CD8-positive, alpha-beta memory T cell (primary cell): ENCODE data around the gene MINAR2. TPM values are rescaled to one million over a fixed set of nuclear protein-coding genes. Genes with fewer than 3 reads are reported as not detected.

Source experiments
- CTCF ChIA-PET: fragments of 350-600 bp; sonication (Branson Sonifier 250); formaldehyde crosslinking; loops from one replicate; lab custom pipeline; 2021; ENCODE audit warnings: antibody characterized with exemption; lab: Charles Lee
- POLR2A ChIA-PET: fragments of 350-600 bp; sonication (Branson Sonifier 250); formaldehyde crosslinking; loops from one replicate; lab custom pipeline; 2021; ENCODE audit warnings: antibody characterized with exemption; lab: Charles Lee
- DNase-seq, 5 donors: peaks; one replicate each; pipeline versions ENCODE4 v3.0.0 to v3.0.0-alpha.2; 2020 to 2022; ENCODE audit warnings: mixed read lengths in 1 of 5
- H3K27ac ChIP-seq: one replicate; pipeline ENCODE4 v1.7.0; 2013; ENCODE audit warnings: low read depth, mild to moderate bottlenecking, low read length, moderate library complexity
- H3K27me3 ChIP-seq: 2 replicates; pipeline ENCODE4 v1.7.0; 2013; ENCODE audit warnings: low read length, mild to moderate bottlenecking; ENCODE audit not compliant: insufficient read depth, poor library complexity, severe bottlenecking
- H3K36me3 ChIP-seq: 2 replicates; pipeline ENCODE4 v1.7.0; 2013; ENCODE audit warnings: mild to moderate bottlenecking, low read length, moderate library complexity; ENCODE audit not compliant: insufficient read depth
- H3K4me1 ChIP-seq: 2 replicates; pipeline ENCODE4 v1.7.0; 2013; ENCODE audit warnings: mild to moderate bottlenecking, low read length, moderate library complexity; ENCODE audit not compliant: insufficient read depth
- H3K4me3 ChIP-seq: 2 replicates; pipeline ENCODE4 v1.7.0; 2013; ENCODE audit warnings: mild to moderate bottlenecking, low read length
- H3K9me3 ChIP-seq: 2 replicates; pipeline ENCODE4 v1.7.0; 2013; ENCODE audit warnings: mild to moderate bottlenecking, low read length
- H3K27ac Mint-ChIP-seq, 8 donors: one replicate each; pipeline ENCODE4 v1.8.0; 2020 to 2021; ENCODE audit warnings: mixed read lengths in 8 of 8, mild to moderate bottlenecking in 6 of 8, inconsistent platforms in 3 of 8, moderate library complexity in 3 of 8
- H3K27me3 Mint-ChIP-seq, 2 donors: one replicate each; pipeline ENCODE4 v1.8.0; 2020 to 2021; ENCODE audit warnings: mixed read lengths in 2 of 2, mild to moderate bottlenecking in 1 of 2, moderate library complexity in 1 of 2
- H3K36me3 Mint-ChIP-seq, 3 donors: one replicate each; pipeline ENCODE4 v1.8.0; 2020 to 2021; ENCODE audit warnings: mixed read lengths in 3 of 3, inconsistent platforms in 1 of 3, mild to moderate bottlenecking in 1 of 3
- H3K4me1 Mint-ChIP-seq, 3 donors: one replicate each; pipeline ENCODE4 v1.8.0; 2020 to 2021; ENCODE audit warnings: mixed read lengths in 3 of 3, inconsistent platforms in 1 of 3, mild to moderate bottlenecking in 1 of 3
- H3K4me3 Mint-ChIP-seq, 7 donors: one replicate each; pipeline ENCODE4 v1.8.0; 2020 to 2021; ENCODE audit warnings: mixed read lengths in 7 of 7, mild to moderate bottlenecking in 6 of 7, moderate library complexity in 4 of 7, inconsistent platforms in 2 of 7
- H3K9me3 Mint-ChIP-seq, 5 donors: one replicate each; pipeline ENCODE4 v1.8.0; 2020 to 2022; ENCODE audit warnings: mixed read lengths in 5 of 5, mild to moderate bottlenecking in 3 of 5, moderate library complexity in 2 of 5, inconsistent platforms in 1 of 5
- polyA plus RNA-seq: library from polyadenylated mRNA; unstranded; fragments of 300-500 nt; fragmentation: Illumina TruSeq; gene quantifications from one replicate; pipeline ENCODE4 v1.2.3, GENCODE V29; 2021
- total RNA-seq, 2 experiments: library from RNA; stranded (reverse); gene quantifications; one replicate each; pipeline ENCODE4 v1.2.3, GENCODE V29; 2021

Gene MINAR2
- total and polyA plus RNA-seq, 3 experiments from 2014 or later: not detected

GRCh38 chr5:129766798-129767197, 18.9 kb downstream of the MINAR2 start:
- Mint-ChIP-seq H3K27me3 (peaks cover 0 to 2% of the 10 kb centered on the region in 2 donors), H3K4me3 (no peak overlapping the region), H3K27ac (no peak overlapping the region), H3K4me1 (peaks cover 6 to 11% (median 6%) of the 10 kb centered on the region in 3 donors), H3K36me3 (no peaks in the 10 kb centered on the region), H3K9me3 (no peaks in the 10 kb centered on the region)
- no peak overlapping the region for H3K27ac ChIP-seq
- POLR2A ChIA-PET: no interaction called here
- no peaks in the 10 kb centered on the region for H3K27me3 ChIP-seq
- H3K4me3 ChIP-seq: no peak overlapping the region
- CTCF ChIA-PET: interaction anchor here (0.7 to 1.2 kb wide), 2 partner anchors 8 to 858 kb away, joined by 3 read pairs; no protein-coding TSS in a partner anchor
- H3K4me1 ChIP-seq: no peaks in the 10 kb centered on the region
- no peaks in the 10 kb centered on the region for H3K9me3 ChIP-seq
- no peak for DNase-seq
- H3K36me3 ChIP-seq: no peaks in the 10 kb centered on the region

GRCh38 chr5:129767927-129768380, 20.1 kb downstream of the MINAR2 start:
- Histone ChIP-seq H3K27ac (no peak overlapping the region), H3K4me3 (no peak overlapping the region), H3K4me1 (no peaks in the 10 kb centered on the region), H3K9me3 (no peaks in the 10 kb centered on the region), H3K27me3 (no peaks in the 10 kb centered on the region), H3K36me3 (no peaks in the 10 kb centered on the region)
- Mint-ChIP-seq H3K27ac (no peak overlapping the region), H3K36me3 (no peaks in the 10 kb centered on the region), H3K4me3 (no peak overlapping the region), H3K27me3 (peaks cover 0 to 2% of the 10 kb centered on the region in 2 donors), H3K4me1 (peaks cover 6 to 11% (median 6%) of the 10 kb centered on the region in 3 donors), H3K9me3 (no peaks in the 10 kb centered on the region)
- ChIA-PET CTCF (interaction anchor here (0.5 to 1.6 kb wide), 3 partner anchors 9 to 1161 kb away, joined by 3 read pairs; no protein-coding TSS in a partner anchor), POLR2A (no interaction called here)
- DNase-seq: peak in 4 of 5 donors; percentile 21 to 57 (median 34)

GRCh38 chr5:129768735-129769134, 20.8 kb downstream of the MINAR2 start:
- no peak overlapping the region for H3K27ac ChIP-seq
- CTCF ChIA-PET: interaction anchor here (0.8 to 1.6 kb wide), 2 partner anchors 9 kb away, joined by 3 read pairs; no protein-coding TSS in a partner anchor
- no peak overlapping the region for H3K27ac Mint-ChIP-seq
- no peaks in the 10 kb centered on the region for H3K9me3 ChIP-seq
- no peak overlapping the region for H3K4me3 ChIP-seq
- H3K27me3 Mint-ChIP-seq: peaks cover 0 to 2% of the 10 kb centered on the region in 2 donors
- H3K4me1 ChIP-seq: no peaks in the 10 kb centered on the region
- no peaks in the 10 kb centered on the region for H3K36me3 Mint-ChIP-seq
- POLR2A ChIA-PET: no interaction called here
- H3K4me3 Mint-ChIP-seq: no peak overlapping the region
- no peak for DNase-seq
- H3K9me3 Mint-ChIP-seq: no peaks in the 10 kb centered on the region
- no peaks in the 10 kb centered on the region for H3K27me3 ChIP-seq
- H3K4me1 Mint-ChIP-seq: peaks cover 6 to 11% (median 6%) of the 10 kb centered on the region in 3 donors
- no peaks in the 10 kb centered on the region for H3K36me3 ChIP-seq

GRCh38 chr5:129770024-129770820, 22.3 kb downstream of the MINAR2 start:
- CTCF ChIA-PET: interaction anchor here (1.3 to 2.6 kb wide), 3 partner anchors 10 to 1339 kb away, joined by 3 to 13 read pairs (median 11); no protein-coding TSS in a partner anchor
- Histone ChIP-seq H3K27ac (no peak overlapping the region), H3K4me1 (no peaks in the 10 kb centered on the region), H3K27me3 (no peaks in the 10 kb centered on the region), H3K9me3 (no peaks in the 10 kb centered on the region), H3K4me3 (no peak overlapping the region), H3K36me3 (no peaks in the 10 kb centered on the region)
- no peaks in the 10 kb centered on the region for H3K36me3 Mint-ChIP-seq
- peaks cover 0 to 2% of the 10 kb centered on the region in 2 donors for H3K27me3 Mint-ChIP-seq
- POLR2A ChIA-PET: no interaction called here
- H3K4me3 Mint-ChIP-seq: no peak overlapping the region
- no peak for DNase-seq
- H3K4me1 Mint-ChIP-seq: peaks cover 6 to 11% (median 6%) of the 10 kb centered on the region in 3 donors
- peak overlapping the region in 1 of 8 donors; percentile 54 for H3K27ac Mint-ChIP-seq
- no peaks in the 10 kb centered on the region for H3K9me3 Mint-ChIP-seq

GRCh38 chr5:129771058-129771838, 23.4 kb downstream of the MINAR2 start:
- H3K27me3 ChIP-seq: no peaks in the 10 kb centered on the region
- Mint-ChIP-seq H3K4me1 (peaks cover 6 to 11% (median 6%) of the 10 kb centered on the region in 3 donors), H3K27ac (no peak overlapping the region), H3K36me3 (no peaks in the 10 kb centered on the region), H3K4me3 (no peak overlapping the region), H3K9me3 (no peaks in the 10 kb centered on the region), H3K27me3 (no peaks in the 10 kb centered on the region)
- ChIA-PET CTCF (interaction anchor here (0.9 to 2.6 kb wide), 9 partner anchors 8 to 1338 kb away, joined by 3 to 13 read pairs (median 3); no protein-coding TSS in a partner anchor), POLR2A (no interaction called here)
- no peaks in the 10 kb centered on the region for H3K36me3 ChIP-seq
- DNase-seq: peak in 4 of 5 donors; percentile 4 to 57 (median 22)
- no peak overlapping the region for H3K27ac ChIP-seq
- H3K4me1 ChIP-seq: no peaks in the 10 kb centered on the region
- H3K9me3 ChIP-seq: no peaks in the 10 kb centered on the region
- H3K4me3 ChIP-seq: no peak overlapping the region

- Histone ChIP-seq H3K4me1 (no peaks in the 10 kb centered on the region), H3K9me3 (no peaks in the 10 kb centered on the region), H3K4me3 (no peak overlapping the region), H3K27ac (no peak overlapping the region), H3K27me3 (no peaks in the 10 kb centered on the region), H3K36me3 (no peaks in the 10 kb centered on the region)
- CTCF ChIA-PET: no interaction called here
- H3K4me1 Mint-ChIP-seq: peaks cover 4 to 8% (median 6%) of the 10 kb centered on the region in 3 donors
- H3K36me3 Mint-ChIP-seq: no peaks in the 10 kb centered on the region
- no peak overlapping the region for H3K4me3 Mint-ChIP-seq
- H3K27ac Mint-ChIP-seq: no peak overlapping the region
- H3K27me3 Mint-ChIP-seq: no peaks in the 10 kb centered on the region
- POLR2A ChIA-PET: no interaction called here
- no peak for DNase-seq
- no peaks in the 10 kb centered on the region for H3K9me3 Mint-ChIP-seq
Measured at GRCh38 chr5:129773376-129773775, 25.5 kb downstream of the MINAR2 start.

GRCh38 chr5:129781594-129781993, 33.7 kb downstream of the MINAR2 start:
- no peak overlapping the region for H3K27ac Mint-ChIP-seq
- ChIA-PET CTCF (interaction anchor here (1.2 kb wide), 1 partner anchor 10 kb away, joined by 3 read pairs; no protein-coding TSS in a partner anchor), POLR2A (no interaction called here)
- H3K4me1 ChIP-seq: no peaks in the 10 kb centered on the region
- DNase-seq: no peak
- H3K27ac ChIP-seq: no peak overlapping the region
- H3K27me3 ChIP-seq: no peaks in the 10 kb centered on the region
- H3K4me1 Mint-ChIP-seq: no peaks in the 10 kb centered on the region
- H3K9me3 Mint-ChIP-seq: peaks cover 0 to 6% (median 0%) of the 10 kb centered on the region in 5 donors
- H3K27me3 Mint-ChIP-seq: peaks cover 0 to 4% of the 10 kb centered on the region in 2 donors
- H3K9me3 ChIP-seq: no peaks in the 10 kb centered on the region
- no peak overlapping the region for H3K4me3 ChIP-seq
- H3K36me3 Mint-ChIP-seq: no peaks in the 10 kb centered on the region
- no peak overlapping the region for H3K4me3 Mint-ChIP-seq
- no peaks in the 10 kb centered on the region for H3K36me3 ChIP-seq
